ENCODE measurements around the gene PUM2. TPM values are rescaled to one million over a fixed set of nuclear protein-coding genes. Genes with fewer than 3 reads are reported as not detected.

The PUM2 gene
- total and polyA plus RNA-seq, 4 donors: 27.4 to 145 (median 51.0) TPM

GRCh38 chr2:20307311-20307710 is 43.3 kb downstream of the PUM2 start:
- Histone ChIP-seq H3K9ac (ENCODE audit: insufficient read depth in 1 of 2, low read length in 2 of 2) (no peak overlapping the region), H3K36me3 (ENCODE audit: control insufficient read depth in 4 of 4, insufficient read depth in 4 of 4, low read length in 4 of 4) (peaks cover 13 to 32% (median 23%) of the 10 kb centered on the region in 4 donors), H3K4me3 (no peak overlapping the region), H3K9me3 (ENCODE audit: control insufficient read depth in 4 of 4, insufficient read depth in 3 of 4, low read length in 3 of 4) (no peaks in the 10 kb centered on the region), H3K27ac (ENCODE audit: low read depth in 1 of 2, low read length in 1 of 2) (no peak overlapping the region), H3K4me1 (ENCODE audit: control insufficient read depth in 5 of 5, insufficient read depth in 5 of 5, low read length in 5 of 5) (peaks cover 0 to 36% (median 4%) of the 10 kb centered on the region in 5 donors), H3K27me3 (ENCODE audit: control insufficient read depth in 3 of 3, insufficient read depth in 3 of 3, low read length in 2 of 3) (no peaks in the 10 kb centered on the region)
- DNase-seq (no peak), ATAC-seq (ENCODE audit: insufficient read depth, low FRiP score) (no peak)
- TF ChIP-seq CTCF (IDR thresholded peaks at IDR 0.05; ENCODE audit: control extremely low read depth, extremely low read depth): no peak

- Histone ChIP-seq H3K9me3 (ENCODE audit: control insufficient read depth in 4 of 4, insufficient read depth in 3 of 4, low read length in 3 of 4) (no peaks in the 10 kb centered on the region), H3K27ac (ENCODE audit: low read depth in 1 of 2, low read length in 1 of 2) (no peak overlapping the region), H3K9ac (ENCODE audit: insufficient read depth in 1 of 2, low read length in 2 of 2) (no peak overlapping the region), H3K36me3 (ENCODE audit: control insufficient read depth in 4 of 4, insufficient read depth in 4 of 4, low read length in 4 of 4) (peaks cover 14 to 30% (median 24%) of the 10 kb centered on the region in 4 donors), H3K27me3 (ENCODE audit: control insufficient read depth in 3 of 3, insufficient read depth in 3 of 3, low read length in 2 of 3) (no peaks in the 10 kb centered on the region), H3K4me1 (ENCODE audit: control insufficient read depth in 5 of 5, insufficient read depth in 5 of 5, low read length in 5 of 5) (peaks cover 0 to 40% (median under 1%) of the 10 kb centered on the region in 5 donors), H3K4me3 (no peak overlapping the region)
- peak; percentile 80 to 98 (median 96) for DNase-seq
- no peak for ATAC-seq (ENCODE audit: insufficient read depth, low FRiP score)
- WGBS, 2 donors: 85% methylated on average over 1 of the region's 1 CpG
- no peak for TF ChIP-seq CTCF (IDR thresholded peaks at IDR 0.05; ENCODE audit: control extremely low read depth, extremely low read depth)
Observed at GRCh38 chr2:20304411-20304810, 46.2 kb downstream of the PUM2 start.

- H3K4me3 ChIP-seq: no peak overlapping the region
- no peak overlapping the region for H3K27ac ChIP-seq (ENCODE audit: low read depth in 1 of 2, low read length in 1 of 2)
- no peaks in the 10 kb centered on the region for H3K9me3 ChIP-seq (ENCODE audit: control insufficient read depth in 4 of 4, insufficient read depth in 3 of 4, low read length in 3 of 4)
- WGBS, 2 donors: 82 to 97% methylated on average over 1 of the region's 1 CpG
- DNase-seq (peak; percentile 22 to 86 (median 82)), ATAC-seq (ENCODE audit: insufficient read depth, low FRiP score) (no peak)
- H3K36me3 ChIP-seq (ENCODE audit: control insufficient read depth in 4 of 4, insufficient read depth in 4 of 4, low read length in 4 of 4): peaks cover 17 to 34% (median 25%) of the 10 kb centered on the region in 4 donors
- H3K4me1 ChIP-seq (ENCODE audit: control insufficient read depth in 5 of 5, insufficient read depth in 5 of 5, low read length in 5 of 5): peaks cover 0 to 37% (median 0%) of the 10 kb centered on the region in 5 donors
- H3K27me3 ChIP-seq (ENCODE audit: control insufficient read depth in 3 of 3, insufficient read depth in 3 of 3, low read length in 2 of 3): no peaks in the 10 kb centered on the region
- H3K9ac ChIP-seq (ENCODE audit: insufficient read depth in 1 of 2, low read length in 2 of 2): no peak overlapping the region
- no peak for TF ChIP-seq CTCF (IDR thresholded peaks at IDR 0.05; ENCODE audit: control extremely low read depth, extremely low read depth)
Observed at GRCh38 chr2:20303966-20304365, 46.7 kb downstream of the PUM2 start.

GRCh38 chr2:20302019-20302418 is 48.6 kb downstream of the PUM2 start:
- H3K27me3 ChIP-seq (ENCODE audit: control insufficient read depth in 3 of 3, insufficient read depth in 3 of 3, low read length in 2 of 3): no peaks in the 10 kb centered on the region
- peaks cover 0 to 34% (median 0%) of the 10 kb centered on the region in 5 donors for H3K4me1 ChIP-seq (ENCODE audit: control insufficient read depth in 5 of 5, insufficient read depth in 5 of 5, low read length in 5 of 5)
- no peak for TF ChIP-seq CTCF (IDR thresholded peaks at IDR 0.05; ENCODE audit: control extremely low read depth, extremely low read depth)
- WGBS, 2 donors: 71 to 91% methylated on average over 4 of the region's 4 CpGs
- no peak overlapping the region for H3K9ac ChIP-seq (ENCODE audit: insufficient read depth in 1 of 2, low read length in 2 of 2)
- H3K4me3 ChIP-seq: no peak overlapping the region
- H3K36me3 ChIP-seq (ENCODE audit: control insufficient read depth in 4 of 4, insufficient read depth in 4 of 4, low read length in 4 of 4): peaks cover 9 to 33% (median 22%) of the 10 kb centered on the region in 4 donors
- no peaks in the 10 kb centered on the region for H3K9me3 ChIP-seq (ENCODE audit: control insufficient read depth in 4 of 4, insufficient read depth in 3 of 4, low read length in 3 of 4)
- H3K27ac ChIP-seq (ENCODE audit: low read depth in 1 of 2, low read length in 1 of 2): no peak overlapping the region
- DNase-seq (no peak), ATAC-seq (ENCODE audit: insufficient read depth, low FRiP score) (no peak)

Data from lung (tissue), 12 donors.